Stimulated activated naive CD8-positive, alpha-beta T cell treated with anti-CD3 and anti-CD28 coated beads, Interleukin-15, amount 100 ng/mL, for 72 hours (primary cell): ENCODE data around the gene MUC5AC.
A peak's percentile ranks its signal among the peaks of the same experiment; 100 is the strongest.
"Not testable (repeated sequence)": the region's sequence is repeated elsewhere in the genome, so short reads cannot be mapped to it uniquely, and the experiment has no call there.

Experiments used
- ATAC-seq: fragments of 150-1000 bp; cut with Tn5 transposase; 2 replicates; pipeline ENCODE4 v1.10.0; 2021; ENCODE audit warnings: mild to moderate bottlenecking, moderate library complexity
- DNase-seq, 2 donors: peaks; one replicate each; pipeline ENCODE4 v3.0.0; 2021 to 2022
- H3K27ac Mint-ChIP-seq, 2 donors: one replicate each; pipeline ENCODE4 v1.8.0; 2022; ENCODE audit warnings: mild to moderate bottlenecking in 2 of 2, mixed read lengths in 2 of 2, moderate library complexity in 2 of 2
- H3K27me3 Mint-ChIP-seq: one replicate; pipeline ENCODE4 v1.8.0; 2022; ENCODE audit warnings: mixed read lengths
- H3K4me1 Mint-ChIP-seq: one replicate; pipeline ENCODE4 v1.8.0; 2022; ENCODE audit warnings: mild to moderate bottlenecking, mixed read lengths
- H3K4me3 Mint-ChIP-seq, 2 donors: one replicate each; pipeline ENCODE4 v1.8.0; 2022; ENCODE audit warnings: mild to moderate bottlenecking in 2 of 2, mixed read lengths in 2 of 2, moderate library complexity in 1 of 2
- H3K9me3 Mint-ChIP-seq, 2 donors: one replicate each; pipeline ENCODE4 v1.8.0; 2022; ENCODE audit warnings: mixed read lengths in 2 of 2

The MUC5AC gene

GRCh38 chr11:1162138-1162475 is 4.4 kb downstream of the MUC5AC start:
- DNase-seq (no peak), ATAC-seq (no peak)
- no peaks in the 10 kb centered on the region for H3K9me3 Mint-ChIP-seq
- no peak overlapping the region for H3K27ac Mint-ChIP-seq
- no peak overlapping the region for H3K4me3 Mint-ChIP-seq
- no peaks in the 10 kb centered on the region for H3K27me3 Mint-ChIP-seq
- H3K4me1 Mint-ChIP-seq, result no peaks in the 10 kb centered on the region

- ATAC-seq (no peak), DNase-seq (no peak)
- H3K9me3 Mint-ChIP-seq, result no peaks in the 10 kb centered on the region
- H3K4me3 Mint-ChIP-seq, result no peak overlapping the region
- no peak overlapping the region for H3K27ac Mint-ChIP-seq
- H3K4me1 Mint-ChIP-seq, result no peaks in the 10 kb centered on the region
- H3K27me3 Mint-ChIP-seq, result no peaks in the 10 kb centered on the region
Measured at GRCh38 chr11:1162491-1163311, 4.9 kb downstream of the MUC5AC start.

- H3K27me3 Mint-ChIP-seq, result no peaks in the 10 kb centered on the region
- no peak for DNase-seq
- no peaks in the 10 kb centered on the region for H3K4me1 Mint-ChIP-seq
- no peaks in the 10 kb centered on the region for H3K9me3 Mint-ChIP-seq
- ATAC-seq, result no peak
- no peak overlapping the region for H3K4me3 Mint-ChIP-seq
- no peak overlapping the region for H3K27ac Mint-ChIP-seq
Measured at GRCh38 chr11:1163321-1163910, 5.7 kb downstream of the MUC5AC start.

- Mint-ChIP-seq H3K4me1 (no peaks in the 10 kb centered on the region), H3K9me3 (no peaks in the 10 kb centered on the region), H3K4me3 (no peak overlapping the region), H3K27ac (no peak overlapping the region), H3K27me3 (no peaks in the 10 kb centered on the region)
- DNase-seq, result no peak
- ATAC-seq, result no peak
Measured at GRCh38 chr11:1163911-1164735, 6.4 kb downstream of the MUC5AC start.

- DNase-seq, H3K4me1 Mint-ChIP-seq, H3K4me3 Mint-ChIP-seq, H3K27me3 Mint-ChIP-seq, ATAC-seq, H3K9me3 Mint-ChIP-seq, H3K27ac Mint-ChIP-seq: not testable (repeated sequence)
Measured at GRCh38 chr11:1164779-1165255, 7.1 kb downstream of the MUC5AC start.

- Mint-ChIP-seq H3K4me1 (no peaks in the 10 kb centered on the region), H3K9me3 (peaks cover 0 to 1% of the 10 kb centered on the region in 2 donors), H3K27me3 (no peaks in the 10 kb centered on the region), H3K27ac (no peak overlapping the region), H3K4me3 (no peak overlapping the region)
- DNase-seq (no peak), ATAC-seq (peak; percentile 13)
Measured at GRCh38 chr11:1165256-1166041, 7.7 kb downstream of the MUC5AC start.

- Mint-ChIP-seq H3K4me3 (no peak overlapping the region), H3K27me3 (no peaks in the 10 kb centered on the region), H3K9me3 (peaks cover 8 to 19% of the 10 kb centered on the region in 2 donors), H3K4me1 (no peaks in the 10 kb centered on the region), H3K27ac (no peak overlapping the region)
- ATAC-seq (no peak), DNase-seq (no peak)
Measured at GRCh38 chr11:1167256-1167655, 9.5 kb downstream of the MUC5AC start.

- ATAC-seq, result no peak
- Mint-ChIP-seq H3K27ac (no peak overlapping the region), H3K4me3 (no peak overlapping the region), H3K4me1 (no peaks in the 10 kb centered on the region), H3K9me3 (peaks cover 8 to 21% of the 10 kb centered on the region in 2 donors), H3K27me3 (no peaks in the 10 kb centered on the region)
- no peak for DNase-seq
Measured at GRCh38 chr11:1167751-1168231, 10.0 kb downstream of the MUC5AC start.

- no peak for ATAC-seq
- Mint-ChIP-seq H3K27ac (no peak overlapping the region), H3K27me3 (no peaks in the 10 kb centered on the region), H3K4me1 (no peaks in the 10 kb centered on the region), H3K4me3 (no peak overlapping the region), H3K9me3 (peaks cover 8 to 21% of the 10 kb centered on the region in 2 donors)
- DNase-seq, result no peak
Measured at GRCh38 chr11:1168256-1168655, 10.5 kb downstream of the MUC5AC start.

GRCh38 chr11:1168721-1169161 is 11.0 kb downstream of the MUC5AC start:
- DNase-seq (no peak), ATAC-seq (no peak)
- Mint-ChIP-seq H3K9me3 (peaks cover 8 to 21% of the 10 kb centered on the region in 2 donors), H3K27ac (no peak overlapping the region), H3K27me3 (no peaks in the 10 kb centered on the region), H3K4me1 (no peaks in the 10 kb centered on the region), H3K4me3 (no peak overlapping the region)

GRCh38 chr11:1171223-1171984 is 13.7 kb downstream of the MUC5AC start:
- Mint-ChIP-seq H3K27me3 (no peaks in the 10 kb centered on the region), H3K4me1 (no peaks in the 10 kb centered on the region), H3K4me3 (no peak overlapping the region), H3K27ac (no peak overlapping the region), H3K9me3 (peaks cover 8 to 31% of the 10 kb centered on the region in 2 donors)
- ATAC-seq, result no peak
- no peak for DNase-seq

GRCh38 chr11:1171985-1172728 is 14.4 kb downstream of the MUC5AC start:
- DNase-seq (no peak), ATAC-seq (no peak)
- Mint-ChIP-seq H3K27ac (no peak overlapping the region), H3K4me1 (no peaks in the 10 kb centered on the region), H3K9me3 (peaks cover 8 to 31% of the 10 kb centered on the region in 2 donors), H3K27me3 (no peaks in the 10 kb centered on the region), H3K4me3 (no peak overlapping the region)

- no peak for ATAC-seq
- H3K27me3 Mint-ChIP-seq, result no peaks in the 10 kb centered on the region
- no peak overlapping the region for H3K27ac Mint-ChIP-seq
- H3K4me1 Mint-ChIP-seq, result no peaks in the 10 kb centered on the region
- no peak overlapping the region for H3K4me3 Mint-ChIP-seq
- DNase-seq, result no peak
- H3K9me3 Mint-ChIP-seq, result peaks cover 8 to 31% of the 10 kb centered on the region in 2 donors
Measured at GRCh38 chr11:1172729-1173117, 15.0 kb downstream of the MUC5AC start.

GRCh38 chr11:1173396-1173795 is 15.6 kb downstream of the MUC5AC start:
- H3K27me3 Mint-ChIP-seq, ATAC-seq, H3K27ac Mint-ChIP-seq, H3K4me3 Mint-ChIP-seq, H3K4me1 Mint-ChIP-seq, DNase-seq: not testable (repeated sequence)
- peaks cover 8 to 31% of the 10 kb centered on the region in 2 donors for H3K9me3 Mint-ChIP-seq
